NB4 (cell line): ENCODE data around the gene CPVL.

Experiments used
- CTCF ChIP-seq: IDR thresholded peaks from one replicate; pipeline ENCODE4 v1.5.1; 2012; ENCODE audit warnings: low read depth, low read length
- MAX ChIP-seq: IDR thresholded peaks from 2 replicates; pipeline ENCODE4 v1.6.1; 2011; ENCODE audit warnings: low read depth, low read length
- MYC ChIP-seq: IDR thresholded peaks from 2 replicates; pipeline ENCODE4 v1.6.1; 2011; ENCODE audit warnings: low read depth, low read length

GRCh38 chr7:29132980-29133379, 13.4 kb downstream of the CPVL start:
- TF ChIP-seq MYC: no peak
- TF ChIP-seq MAX: no peak
- TF ChIP-seq CTCF: no peak
